IMR-90 (cell line): ENCODE data around the gene SUN1.
"Not testable (repeated sequence)": the region's sequence is repeated elsewhere in the genome, so short reads cannot be mapped to it uniquely, and the experiment has no call there.

ENCODE experiments used
- CEBPB ChIP-seq: IDR thresholded peaks from 2 replicates; pipeline ENCODE4 v1.6.1; 2012; ENCODE audit warnings: low read depth, low read length, improper control_type of control experiment
- MAZ ChIP-seq: IDR thresholded peaks from 2 replicates; pipeline ENCODE4 v1.6.1; 2012; ENCODE audit warnings: low read depth, mild to moderate bottlenecking, low read length, improper control_type of control experiment, moderate library complexity, borderline replicate concordance
- TF ChIP-seq, protein P1 (sequence below): conservative IDR thresholded peaks from 2 replicates; pipeline ENCODE4 v1.5.1; 2012; ENCODE audit warnings: mild to moderate bottlenecking, low read depth, low read length, improper control_type of control experiment
- TF ChIP-seq, protein P2 (sequence below): fragments of 150-350 bp; IDR thresholded peaks from 2 replicates; pipeline ENCODE4 v1.6.1; 2017; ENCODE audit warnings: mild to moderate bottlenecking, antibody characterized with exemption, low read length, low read depth

DNA sequence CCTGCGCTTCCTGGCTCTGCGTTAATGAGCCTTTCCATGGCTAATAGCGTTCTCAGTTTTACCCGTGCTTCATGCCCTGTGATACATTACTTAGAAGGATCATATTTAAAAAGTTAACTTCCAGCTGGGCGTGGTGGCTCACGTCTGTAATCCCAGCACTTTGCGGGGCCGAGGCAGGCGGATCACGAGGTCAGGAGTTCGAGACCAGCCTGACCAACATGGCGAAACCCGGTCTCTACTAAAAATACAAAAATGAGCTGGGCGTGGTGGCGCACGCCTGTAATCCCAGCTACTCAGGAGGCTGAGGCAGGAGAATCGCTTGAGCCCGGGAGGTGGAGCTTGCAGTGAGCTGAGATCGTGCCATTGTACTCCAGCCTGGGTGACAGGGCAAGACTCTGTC lies 40.4 kb downstream of the SUN1 start:
- TF ChIP-seq, protein P1, sequence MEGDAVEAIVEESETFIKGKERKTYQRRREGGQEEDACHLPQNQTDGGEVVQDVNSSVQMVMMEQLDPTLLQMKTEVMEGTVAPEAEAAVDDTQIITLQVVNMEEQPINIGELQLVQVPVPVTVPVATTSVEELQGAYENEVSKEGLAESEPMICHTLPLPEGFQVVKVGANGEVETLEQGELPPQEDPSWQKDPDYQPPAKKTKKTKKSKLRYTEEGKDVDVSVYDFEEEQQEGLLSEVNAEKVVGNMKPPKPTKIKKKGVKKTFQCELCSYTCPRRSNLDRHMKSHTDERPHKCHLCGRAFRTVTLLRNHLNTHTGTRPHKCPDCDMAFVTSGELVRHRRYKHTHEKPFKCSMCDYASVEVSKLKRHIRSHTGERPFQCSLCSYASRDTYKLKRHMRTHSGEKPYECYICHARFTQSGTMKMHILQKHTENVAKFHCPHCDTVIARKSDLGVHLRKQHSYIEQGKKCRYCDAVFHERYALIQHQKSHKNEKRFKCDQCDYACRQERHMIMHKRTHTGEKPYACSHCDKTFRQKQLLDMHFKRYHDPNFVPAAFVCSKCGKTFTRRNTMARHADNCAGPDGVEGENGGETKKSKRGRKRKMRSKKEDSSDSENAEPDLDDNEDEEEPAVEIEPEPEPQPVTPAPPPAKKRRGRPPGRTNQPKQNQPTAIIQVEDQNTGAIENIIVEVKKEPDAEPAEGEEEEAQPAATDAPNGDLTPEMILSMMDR = not testable (repeated sequence)
- TF ChIP-seq CEBPB, MAZ: not testable (repeated sequence)
- TF ChIP-seq, protein P2, sequence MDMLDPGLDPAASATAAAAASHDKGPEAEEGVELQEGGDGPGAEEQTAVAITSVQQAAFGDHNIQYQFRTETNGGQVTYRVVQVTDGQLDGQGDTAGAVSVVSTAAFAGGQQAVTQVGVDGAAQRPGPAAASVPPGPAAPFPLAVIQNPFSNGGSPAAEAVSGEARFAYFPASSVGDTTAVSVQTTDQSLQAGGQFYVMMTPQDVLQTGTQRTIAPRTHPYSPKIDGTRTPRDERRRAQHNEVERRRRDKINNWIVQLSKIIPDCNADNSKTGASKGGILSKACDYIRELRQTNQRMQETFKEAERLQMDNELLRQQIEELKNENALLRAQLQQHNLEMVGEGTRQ = not testable (repeated sequence)
